HepG2 (cell line): ENCODE measurements around the gene UBE3B. TPM values are rescaled to one million over a fixed set of nuclear protein-coding genes. Genes with fewer than 3 reads are reported as not detected.

Source experiments
- ATAC-seq: fragments of 200-7000 bp; cut with Tn5 transposase; 3 replicates; pipeline ENCODE4 v1.9.1; 2020; ENCODE audit warnings: mild to moderate bottlenecking, moderate library complexity
- BruUV-seq: library from RNA; stranded (reverse); fragments of 400-500 nt; replicated peaks from 2 replicates; lab custom pipeline; 2021; lab: Mats Ljungman, UMichigan
- CTCF ChIA-PET: fragments of 300-600 bp; formaldehyde crosslinking; extraction: SDS; loops from one replicate; lab custom pipeline; 2021; ENCODE audit warnings: low total read pairs, inconsistent platforms, low intra/inter-chr PET ratio; lab: Yijun Ruan, JAX
- POLR2A ChIA-PET: fragments of 350-600 bp; sonication (Branson Sonifier 250); formaldehyde crosslinking; loops from one replicate; lab custom pipeline; 2020; ENCODE audit warnings: antibody characterized with exemption, inconsistent platforms; lab: Yijun Ruan, JAX
- DNase-seq: peaks from one replicate; pipeline ENCODE4 v3.0.0-alpha.2; 2015; ENCODE audit warnings: low spot score
- FAIRE-seq: peaks from 3 replicates; lab custom pipeline; 2011; peaks lifted over from hg19 to GRCh38; lab: Jason Lieb, UNC
- H2AFZ ChIP-seq: one replicate; pipeline ENCODE4 v1.6.1; 2011; ENCODE audit warnings: low read length, inconsistent platforms
- H3K27ac ChIP-seq: fragments of 300-600 bp; 3 replicates; pipeline ENCODE4 v1.8.0; 2011; ENCODE audit warnings: mixed run types, mild to moderate bottlenecking, mixed read lengths, low read length, inconsistent platforms; ENCODE audit not compliant: insufficient read depth; ENCODE audit errors: extremely low read length
- H3K27me3 ChIP-seq, 2 experiments: fragments of 200-600 bp in 1 of 2; 2 replicates in 1 of 2; 3 replicates in 1 of 2; pipeline versions ENCODE4 v1.6.0 to v1.8.0; 2011; ENCODE audit warnings: low read length in 2 of 2, mild to moderate bottlenecking in 2 of 2, moderate library complexity in 2 of 2, inconsistent platforms in 1 of 2; ENCODE audit not compliant: insufficient read depth in 2 of 2, control insufficient read depth in 1 of 2
- H3K36me3 ChIP-seq, 2 experiments: fragments of 200-600 bp in 1 of 2; replicated peaks in 1 of 2; 2 replicates in 1 of 2; 3 replicates in 1 of 2; pipeline versions ENCODE4 v1.5.1 to v1.8.0; 2011; ENCODE audit warnings: low read length in 2 of 2, inconsistent platforms in 1 of 2; ENCODE audit not compliant: insufficient read depth in 2 of 2, control insufficient read depth in 1 of 2
- H3K4me1 ChIP-seq: 2 replicates; pipeline ENCODE4 v1.5.1; 2012; ENCODE audit warnings: low read length, inconsistent platforms; ENCODE audit not compliant: insufficient read depth
- H3K4me2 ChIP-seq: 2 replicates; pipeline ENCODE4 v1.6.0; 2011; ENCODE audit warnings: low read depth, low read length, inconsistent platforms
- H3K4me3 ChIP-seq, 3 experiments: fragments of 200-600 bp in 1 of 3; sonication (generic), shearing (Covaris generic) in 1 of 3; replicated peaks in 1 of 3; 2 replicates each; pipeline ENCODE4 v1.5.1; 2011 to 2016; ENCODE audit warnings: low read length in 3 of 3, inconsistent platforms in 2 of 3, low read depth in 2 of 3, mild to moderate bottlenecking in 2 of 3, control low read depth in 1 of 3, mixed read lengths in 1 of 3; ENCODE audit not compliant: insufficient read depth in 1 of 3
- H3K79me2 ChIP-seq: one replicate; pipeline ENCODE4 v1.6.1; 2011; ENCODE audit warnings: low read length, inconsistent platforms; ENCODE audit not compliant: insufficient read depth
- H3K9ac ChIP-seq: 2 replicates; pipeline ENCODE4 v1.6.0; 2011; ENCODE audit warnings: mild to moderate bottlenecking, low read depth, low read length, inconsistent platforms; ENCODE audit not compliant: insufficient read depth
- H3K9me3 ChIP-seq: 2 replicates; pipeline ENCODE4 v1.5.1; 2012; ENCODE audit warnings: mild to moderate bottlenecking, low read length
- H4K20me1 ChIP-seq: 2 replicates; pipeline ENCODE4 v1.6.0; 2011; ENCODE audit warnings: inconsistent platforms, mild to moderate bottlenecking, low read length, moderate library complexity; ENCODE audit not compliant: insufficient read depth
- HMGXB4 ChIP-seq, 2 experiments: sonication (generic) in 1 of 2; formaldehyde crosslinking in 1 of 2; IDR thresholded peaks; 2 replicates each; pipeline versions ENCODE4 v1.4.0 to v1.6.1; 2018 to 2020; ENCODE audit warnings: missing genetic modification reagents in 2 of 2, borderline replicate concordance in 1 of 2, low read depth in 1 of 2, mild to moderate bottlenecking in 1 of 2, missing biosample characterization in 1 of 2
- HNF1A ChIP-seq, 2 experiments: sonication (generic) in 1 of 2; formaldehyde crosslinking in 1 of 2; IDR thresholded peaks; 2 replicates each; pipeline versions ENCODE4 v1.4.0 to v1.6.1; 2016 to 2020; ENCODE audit warnings: borderline replicate concordance in 1 of 2, low read depth in 1 of 2, mild to moderate bottlenecking in 1 of 2, missing genetic modification reagents in 1 of 2
- JARID2 ChIP-seq: sonication (generic); formaldehyde crosslinking; IDR thresholded peaks from 2 replicates; pipeline ENCODE4 v1.8.1; 2023; ENCODE audit warnings: missing genetic modification reagents, inconsistent platforms; ENCODE audit not compliant: insufficient replicate concordance
- KDM1A ChIP-seq: IDR thresholded peaks from 2 replicates; pipeline ENCODE4 v1.6.1; 2016; ENCODE audit warnings: missing compliant biosample characterization
- LCORL ChIP-seq, 2 experiments: fragments of 450-650 bp in 1 of 2; sonication (generic) in 1 of 2; formaldehyde crosslinking in 1 of 2; IDR thresholded peaks; 2 replicates each; pipeline versions ENCODE4 v1.5.0 to v1.6.1; 2017 to 2020; ENCODE audit warnings: antibody characterized with exemption in 1 of 2, missing genetic modification reagents in 1 of 2
- MLLT10 ChIP-seq: sonication (generic); formaldehyde crosslinking; IDR thresholded peaks from 2 replicates; pipeline ENCODE4 v1.4.0; 2020; ENCODE audit warnings: missing genetic modification reagents
- MXD1 ChIP-seq: sonication (generic); formaldehyde crosslinking; IDR thresholded peaks from 2 replicates; pipeline ENCODE4 v1.4.0; 2020; ENCODE audit warnings: mild to moderate bottlenecking, missing genetic modification reagents
- NR2F2 ChIP-seq: IDR thresholded peaks from 2 replicates; pipeline ENCODE4 v1.6.1; 2012; ENCODE audit warnings: low read depth, inconsistent platforms, borderline replicate concordance
- PBX2 ChIP-seq: IDR thresholded peaks from 2 replicates; pipeline ENCODE4 v1.6.1; 2016; ENCODE audit warnings: control low read depth
- PPARG ChIP-seq: conservative IDR thresholded peaks from 2 replicates; pipeline ENCODE4 v1.6.1; 2016; ENCODE audit warnings: missing biosample characterization, missing genetic modification reagents
- SIN3B ChIP-seq: fragments of 150-350 bp; IDR thresholded peaks from 2 replicates; pipeline ENCODE4 v1.6.1; 2014; ENCODE audit warnings: low read length
- TBX2 ChIP-seq: sonication (generic); formaldehyde crosslinking; IDR thresholded peaks from 2 replicates; pipeline ENCODE4 v1.5.0; 2020; ENCODE audit warnings: missing genetic modification reagents, mild to moderate bottlenecking, borderline replicate concordance
- ZNF20 ChIP-seq: sonication (generic); formaldehyde crosslinking; IDR thresholded peaks from 2 replicates; pipeline ENCODE4 v1.4.0; 2020; ENCODE audit warnings: mild to moderate bottlenecking, moderate library complexity, missing genetic modification reagents
- ZNF441 ChIP-seq: sonication (generic); formaldehyde crosslinking; IDR thresholded peaks from 2 replicates; pipeline ENCODE4 v1.7.0; 2021; ENCODE audit warnings: missing genetic modification reagents, borderline replicate concordance
- ZNF530 ChIP-seq: sonication (generic); formaldehyde crosslinking; IDR thresholded peaks from 2 replicates; pipeline ENCODE4 v1.5.0; 2020; ENCODE audit warnings: low read depth, mild to moderate bottlenecking, missing genetic modification reagents
- ZNF672 ChIP-seq: sonication (generic); formaldehyde crosslinking; IDR thresholded peaks from 2 replicates; pipeline ENCODE4 v1.8.1; 2022; ENCODE audit warnings: missing genetic modification reagents
- ZSCAN22 ChIP-seq: sonication (generic); formaldehyde crosslinking; IDR thresholded peaks from 2 replicates; pipeline ENCODE4 v1.4.0; 2020; ENCODE audit warnings: mild to moderate bottlenecking, missing genetic modification reagents
- WGBS: methylation state at CpG from one replicate; pipeline ENCODE4 v1.1.6; 2017; ENCODE audit warnings: low lambda C conversion rate; 5-methylcytosine and 5-hydroxymethylcytosine counted together
- in situ Hi-C: cut with HindIII; loops from 2 replicates; pipeline ENCODE4 v1.10.0; 2017; ENCODE audit warnings: low pct_unique_long_range_greater_than_20kb; ENCODE audit not compliant: extremely low pct_ligation_motif_present
- intact Hi-C: fragments of 100-400 bp; cut with micrococcal nuclease; formaldehyde crosslinking; loops from one replicate; pipeline ENCODE4 v1.10.0; 2022; ENCODE audit not compliant: unreplicated experiment
- polyA plus RNA-seq, 8 experiments: library from polyadenylated mRNA; depleted of rRNA in 3 of 8; stranded (reverse) in 7 of 8; unstranded in 1 of 8; fragments of >200 nt; fragmentation: Illumina TruSeq in 4 of 8; extraction: Trizol in 4 of 8; gene quantifications; 2 replicates each; pipeline versions ENCODE4 v1.2.1 to v1.2.3, GENCODE V29; 2011 to 2016; ENCODE audit warnings: low read depth in 4 of 8, missing spikeins in 1 of 8, mixed read lengths in 1 of 8; ENCODE audit not compliant: insufficient read depth in 1 of 8
- total RNA-seq, 5 experiments: library from RNA; depleted of rRNA; stranded (reverse); fragments of >200 nt; fragmentation: Illumina TruSeq; extraction: Trizol; gene quantifications; 2 replicates each; pipeline ENCODE4 v1.2.3, GENCODE V29; 2016; ENCODE audit warnings: low read depth in 1 of 5

Gene UBE3B
- total and polyA plus RNA-seq, 2 of the 13 experiments (the other 11 are each of a cell fraction or from before 2014, with no cell fraction given), result 22.7 to 25.3 TPM

GRCh38 chr12:109567967-109568366 lies 90.5 kb downstream of the UBE3B start (continued):
- no peak for TF ChIP-seq TBX2
- no peak for TF ChIP-seq ZNF441 (CRISPR knock-in tag)
- no peak for TF ChIP-seq LCORL (IDR thresholded peaks at IDR 0.05)
- no peak for TF ChIP-seq LCORL (CRISPR knock-in tag; IDR thresholded peaks at IDR 0.05)
- TF ChIP-seq SIN3B, result no peak
- no peak for TF ChIP-seq ZNF20

- Histone ChIP-seq H3K27me3 (no peaks in the 10 kb centered on the region), H3K27ac (no peak overlapping the region), H3K4me3 (no peak overlapping the region), H4K20me1 (no peaks in the 10 kb centered on the region), H3K4me2 (no peak overlapping the region), H3K4me1 (peaks cover 43% of the 10 kb centered on the region), H2AFZ (no peak overlapping the region), H3K9ac (no peak overlapping the region), H3K36me3 (peaks cover 8 to 66% of the 10 kb centered on the region in 2 experiments), H3K9me3 (no peaks in the 10 kb centered on the region), H3K79me2 (peaks cover 14% of the 10 kb centered on the region)
- no peak for FAIRE-seq
- no peak for DNase-seq
- CTCF ChIA-PET, result no interaction called here
- POLR2A ChIA-PET, result no interaction called here
- BruUV-seq, result no TSS peak
- intact Hi-C loops (no loop called here), in situ Hi-C loops (no loop called here)
- TF ChIP-seq ZNF530 (CRISPR knock-in tag) (no peak), MLLT10 (CRISPR knock-in tag) (no peak), PBX2 (CRISPR knock-in tag) (no peak), ZNF672 (CRISPR knock-in tag) (no peak), NR2F2 (no peak), KDM1A (CRISPR knock-in tag) (no peak), HNF1A (IDR thresholded peaks at IDR 0.05; ENCODE audit: low read depth) (no peak), HNF1A (CRISPR knock-in tag; IDR thresholded peaks at IDR 0.05; ENCODE audit: borderline replicate concordance) (no peak), PPARG (CRISPR knock-in tag) (no peak), HMGXB4 (CRISPR knock-in tag; IDR thresholded peaks at IDR 0.05; ENCODE audit: borderline replicate concordance in 1 of 2, low read depth in 1 of 2) (no peak), ZSCAN22 (CRISPR knock-in tag) (no peak), JARID2 (no peak), MXD1 (no peak)
- ATAC-seq, result no peak
- WGBS, result 73% methylated on average over 5 of the region's 7 CpGs
Measured at GRCh38 chr12:109568486-109568885, 91.1 kb downstream of the UBE3B start.
